Hepatocyte (in vitro differentiated cells): ENCODE measurements around the gene NSUN2. TPM values are rescaled to one million over a fixed set of nuclear protein-coding genes. Genes with fewer than 3 reads are reported as not detected.

Source experiments
- DNase-seq: peaks from one replicate; pipeline ENCODE4 v3.0.0-alpha.2; 2016; ENCODE audit warnings: low spot score
- H2AFZ ChIP-seq: fragments of 200-600 bp; sonication (generic); 2 replicates; pipeline ENCODE4 v1.6.0; 2016; ENCODE audit warnings: antibody characterized with exemption, mild to moderate bottlenecking
- H3K27ac ChIP-seq: fragments of 200-600 bp; sonication (generic); 2 replicates; pipeline ENCODE4 v1.5.1; 2016; ENCODE audit warnings: mild to moderate bottlenecking
- H3K27me3 ChIP-seq: fragments of 200-600 bp; sonication (generic); 2 replicates; pipeline ENCODE4 v1.6.1; 2016
- H3K36me3 ChIP-seq: fragments of 200-600 bp; sonication (generic); replicated peaks from 2 replicates; pipeline ENCODE4 v1.5.1; 2016; ENCODE audit warnings: low read depth; ENCODE audit not compliant: insufficient read depth
- H3K4me1 ChIP-seq: fragments of 200-600 bp; sonication (generic); 2 replicates; pipeline ENCODE4 v1.5.1; 2016; ENCODE audit warnings: mild to moderate bottlenecking, moderate library complexity; ENCODE audit not compliant: insufficient read depth
- H3K4me2 ChIP-seq: fragments of 200-600 bp; sonication (generic); 2 replicates; pipeline ENCODE4 v1.6.0; 2016
- H3K4me3 ChIP-seq: fragments of 200-600 bp; sonication (generic); 2 replicates; pipeline ENCODE4 v1.5.1; 2016; ENCODE audit warnings: mild to moderate bottlenecking
- H3K79me2 ChIP-seq: fragments of 200-600 bp; sonication (generic); 2 replicates; pipeline ENCODE4 v1.6.0; 2017; ENCODE audit warnings: mild to moderate bottlenecking
- H3K9me2 ChIP-seq: fragments of 200-600 bp; sonication (generic); replicated peaks from 2 replicates; pipeline ENCODE4 v1.6.0; 2017; ENCODE audit warnings: mild to moderate bottlenecking; ENCODE audit not compliant: insufficient read depth
- H3K9me3 ChIP-seq: fragments of 200-600 bp; sonication (generic); 2 replicates; pipeline ENCODE4 v1.5.1; 2016; ENCODE audit warnings: low read depth, mild to moderate bottlenecking
- H4K20me1 ChIP-seq: fragments of 200-600 bp; sonication (generic); 2 replicates; pipeline ENCODE4 v1.6.0; 2016; ENCODE audit warnings: mild to moderate bottlenecking; ENCODE audit not compliant: insufficient read depth, poor library complexity, severe bottlenecking
- CTCF ChIP-seq: fragments of 200-600 bp; sonication (generic); IDR thresholded peaks from 2 replicates; pipeline ENCODE4 v1.5.1; 2016; ENCODE audit warnings: antibody characterized with exemption, mild to moderate bottlenecking; ENCODE audit not compliant: poor library complexity
- EZH2 ChIP-seq: fragments of 200-600 bp; sonication (generic); IDR thresholded peaks from 2 replicates; pipeline ENCODE4 v1.6.1; 2016; ENCODE audit warnings: antibody characterized with exemption, mild to moderate bottlenecking, borderline replicate concordance
- EZH2phosphoT487 ChIP-seq: fragments of 200-600 bp; sonication (generic); IDR thresholded peaks from one replicate; pipeline ENCODE4 v1.6.1; 2018; ENCODE audit warnings: antibody characterized with exemption, mild to moderate bottlenecking, low read depth, moderate library complexity; ENCODE audit not compliant: unreplicated experiment, severe bottlenecking
- WGBS: methylation state at CpG from one replicate; pipeline ENCODE4 v1.1.6; 2016; ENCODE audit warnings: low lambda C conversion rate; ENCODE audit errors: missing lambda C conversion rate; 5-methylcytosine and 5-hydroxymethylcytosine counted together
- polyA plus RNA-seq: library from polyadenylated mRNA; unstranded; fragments of >200 nt; fragmentation: Nextera tagmentation; extraction: Ambion mirVana; gene quantifications from 2 replicates; pipeline ENCODE4 v1.2.1, GENCODE V29; 2016
- total RNA-seq: library from RNA; depleted of rRNA; stranded (reverse); fragments of >200 nt; gene quantifications from 2 replicates; pipeline ENCODE4 v1.2.3, GENCODE V29; 2014

NSUN2 gene
- total and polyA plus RNA-seq, 2 experiments from 2014 or later, result 34.8 to 43.0 TPM

GRCh38 chr5:6556089-6556801, 76.6 kb downstream of the NSUN2 start:
- DNase-seq, result no peak
- H3K9me3 ChIP-seq, result no peaks in the 10 kb centered on the region
- H3K27ac ChIP-seq, result no peak overlapping the region
- H3K9me2 ChIP-seq, result no peaks in the 10 kb centered on the region
- TF ChIP-seq EZH2, result no peak
- TF ChIP-seq CTCF, result no peak
- no peak for TF ChIP-seq EZH2phosphoT487
- H3K27me3 ChIP-seq, result no peaks in the 10 kb centered on the region
- 81% methylated on average over 8 of the region's 8 CpGs for WGBS
- no peaks in the 10 kb centered on the region for H3K36me3 ChIP-seq
- H3K4me1 ChIP-seq, result no peaks in the 10 kb centered on the region
- H3K4me3 ChIP-seq, result no peak overlapping the region
- no peaks in the 10 kb centered on the region for H4K20me1 ChIP-seq
- H3K79me2 ChIP-seq, result no peaks in the 10 kb centered on the region
- H2AFZ ChIP-seq, result no peak overlapping the region
- H3K4me2 ChIP-seq, result no peak overlapping the region

- H3K9me2 ChIP-seq, result no peaks in the 10 kb centered on the region
- H3K27ac ChIP-seq, result no peak overlapping the region
- no peak overlapping the region for H2AFZ ChIP-seq
- no peak overlapping the region for H3K4me3 ChIP-seq
- H3K9me3 ChIP-seq, result no peaks in the 10 kb centered on the region
- no peak for TF ChIP-seq EZH2phosphoT487
- no peak for TF ChIP-seq CTCF
- no peak for TF ChIP-seq EZH2
- 97% methylated on average over 4 of the region's 4 CpGs for WGBS
- no peak for DNase-seq
- no peaks in the 10 kb centered on the region for H3K4me1 ChIP-seq
- no peaks in the 10 kb centered on the region for H3K36me3 ChIP-seq
- H3K27me3 ChIP-seq, result no peaks in the 10 kb centered on the region
- no peak overlapping the region for H3K4me2 ChIP-seq
- no peaks in the 10 kb centered on the region for H3K79me2 ChIP-seq
- H4K20me1 ChIP-seq, result no peaks in the 10 kb centered on the region
Observed at GRCh38 chr5:6554812-6555211, 78.0 kb downstream of the NSUN2 start.

GRCh38 chr5:6553972-6554371, 78.9 kb downstream of the NSUN2 start:
- H3K4me2 ChIP-seq, result no peak overlapping the region
- H3K9me3 ChIP-seq, result no peaks in the 10 kb centered on the region
- H3K27ac ChIP-seq, result no peak overlapping the region
- no peaks in the 10 kb centered on the region for H3K27me3 ChIP-seq
- H3K4me3 ChIP-seq, result no peak overlapping the region
- H4K20me1 ChIP-seq, result no peaks in the 10 kb centered on the region
- no peaks in the 10 kb centered on the region for H3K4me1 ChIP-seq
- H3K79me2 ChIP-seq, result no peaks in the 10 kb centered on the region
- H3K9me2 ChIP-seq, result no peaks in the 10 kb centered on the region
- TF ChIP-seq EZH2 (no peak), CTCF (no peak), EZH2phosphoT487 (no peak)
- DNase-seq, result no peak
- no peak overlapping the region for H2AFZ ChIP-seq
- H3K36me3 ChIP-seq, result no peaks in the 10 kb centered on the region
- 83% methylated on average over 11 of the region's 11 CpGs for WGBS
